HG03064 (cell line): ENCODE measurements around the gene FZR1.
"Not testable (repeated sequence)": the region's sequence is repeated elsewhere in the genome, so short reads cannot be mapped to it uniquely, and the experiment has no call there.

Source experiments
- ATAC-seq: cut with Tn5 transposase; IDR thresholded peaks from one replicate; pipeline ENCODE4 v1.9.1; 2021; ENCODE audit warnings: low read depth; ENCODE audit not compliant: unreplicated experiment

The FZR1 gene

GRCh38 chr19:3494051-3494450 is 12.1 kb upstream of the FZR1 start:
- no peak for ATAC-seq

- no peak for ATAC-seq
Observed at GRCh38 chr19:3494559-3494958, 11.6 kb upstream of the FZR1 start.

DNA sequence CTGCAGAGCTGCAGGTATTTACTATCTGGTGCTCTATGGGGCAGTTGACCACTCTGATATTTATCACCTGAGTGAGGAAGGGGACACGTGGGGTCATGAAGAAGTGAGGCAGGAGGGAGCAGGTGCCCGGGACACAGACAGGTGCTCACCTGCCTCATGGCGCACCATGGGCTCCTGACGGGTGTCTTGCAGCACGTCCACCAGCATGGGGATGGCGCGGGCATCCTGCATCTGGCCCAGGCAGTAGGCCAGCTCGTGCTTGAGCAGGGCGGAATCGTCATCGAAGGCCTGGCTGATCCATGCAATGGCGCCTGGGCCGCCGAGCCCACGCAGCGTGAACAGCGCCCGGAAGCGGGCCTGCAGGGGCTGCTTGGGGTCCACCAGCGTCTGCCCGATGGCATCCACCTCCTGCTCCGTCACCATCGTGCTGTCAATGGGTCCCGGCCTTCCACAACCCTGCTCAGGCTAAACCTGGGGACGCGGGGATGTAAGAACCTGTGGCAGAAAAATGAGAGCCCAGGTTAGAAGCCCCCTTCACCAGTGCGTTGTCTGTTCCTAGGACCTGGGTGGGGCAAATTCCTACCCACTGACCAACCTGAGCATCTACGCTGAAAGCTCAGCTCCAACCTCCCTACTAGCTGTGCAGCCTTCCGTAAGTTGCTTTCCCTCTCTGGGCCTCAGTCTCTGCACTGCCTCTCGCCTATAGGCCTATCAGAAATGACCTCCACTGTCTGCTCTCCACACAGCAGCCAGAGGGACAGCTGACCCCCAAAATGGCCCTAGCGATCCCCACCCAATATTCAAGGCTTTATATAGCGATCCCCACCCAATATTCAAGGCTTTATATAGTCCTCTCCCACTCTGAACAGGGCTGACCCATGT is 9.5 kb upstream of the FZR1 start:
- no peak for ATAC-seq

- no peak for ATAC-seq
Observed at GRCh38 chr19:3497757-3498520, 8.2 kb upstream of the FZR1 start.

GRCh38 chr19:3499738-3500428 is 6.2 kb upstream of the FZR1 start:
- ATAC-seq = no peak

GRCh38 chr19:3500429-3501101 is 5.5 kb upstream of the FZR1 start, which contains the start of gene DOHH:
Gene DOHH, minus strand, starts transcription at chr19:3500674. Its CDS starts 3,860 bp downstream, at chr19:3496814.
- peak; percentile 76 for ATAC-seq

DNA sequence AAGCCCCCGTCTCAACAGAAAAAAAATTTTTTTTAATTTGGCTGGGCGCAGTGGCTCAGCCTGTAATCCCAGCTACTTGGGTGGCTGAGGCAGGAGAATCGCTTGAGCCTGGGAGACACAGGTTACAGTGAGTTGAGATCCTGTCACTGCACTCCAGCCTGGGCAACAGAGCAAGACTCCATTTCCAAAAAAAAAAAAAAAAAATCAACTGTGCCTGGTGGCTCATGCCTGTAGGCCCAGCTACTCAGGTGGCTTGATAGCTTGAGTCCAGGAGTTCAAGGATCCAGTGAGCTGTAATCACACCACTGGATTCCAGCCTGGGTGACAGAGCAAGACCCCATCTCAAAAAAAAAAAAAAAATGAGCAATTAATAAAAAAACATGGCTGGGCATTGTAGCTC is 4.3 kb upstream of the FZR1 start:
- no peak for ATAC-seq

DNA sequence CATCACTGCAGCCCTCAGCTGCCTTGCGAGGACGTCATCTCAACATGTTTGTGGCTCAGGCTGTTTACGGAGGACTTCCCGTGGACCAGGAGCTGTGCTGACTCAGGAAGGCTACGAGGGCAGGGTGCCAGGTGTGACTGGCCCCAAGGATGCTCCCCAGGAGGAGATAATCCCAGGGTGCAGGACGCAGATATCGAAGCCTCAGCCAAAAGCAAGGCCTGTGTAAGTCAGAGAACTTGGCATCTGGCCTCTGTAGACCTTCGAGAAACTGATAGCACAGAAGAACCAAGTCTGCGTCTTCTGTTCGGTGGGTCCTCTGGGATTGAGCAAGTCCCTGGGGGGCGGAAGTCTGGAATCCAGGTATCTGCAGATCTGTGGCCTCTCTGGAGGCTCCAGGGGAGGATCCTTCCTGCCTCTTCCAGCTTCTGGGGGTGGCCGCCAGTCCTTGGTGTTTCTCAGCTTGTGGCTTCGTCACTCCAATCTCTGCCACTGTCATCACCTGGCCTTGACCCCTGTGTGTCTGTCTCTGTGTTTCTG is 3.0 kb upstream of the FZR1 start:
- no peak for ATAC-seq

- ATAC-seq = no peak
Observed at GRCh38 chr19:3504735-3505134, 1.4 kb upstream of the FZR1 start.

- no peak for ATAC-seq
Observed at GRCh38 chr19:3506384-3507340, 551 bp downstream of the FZR1 start.

DNA sequence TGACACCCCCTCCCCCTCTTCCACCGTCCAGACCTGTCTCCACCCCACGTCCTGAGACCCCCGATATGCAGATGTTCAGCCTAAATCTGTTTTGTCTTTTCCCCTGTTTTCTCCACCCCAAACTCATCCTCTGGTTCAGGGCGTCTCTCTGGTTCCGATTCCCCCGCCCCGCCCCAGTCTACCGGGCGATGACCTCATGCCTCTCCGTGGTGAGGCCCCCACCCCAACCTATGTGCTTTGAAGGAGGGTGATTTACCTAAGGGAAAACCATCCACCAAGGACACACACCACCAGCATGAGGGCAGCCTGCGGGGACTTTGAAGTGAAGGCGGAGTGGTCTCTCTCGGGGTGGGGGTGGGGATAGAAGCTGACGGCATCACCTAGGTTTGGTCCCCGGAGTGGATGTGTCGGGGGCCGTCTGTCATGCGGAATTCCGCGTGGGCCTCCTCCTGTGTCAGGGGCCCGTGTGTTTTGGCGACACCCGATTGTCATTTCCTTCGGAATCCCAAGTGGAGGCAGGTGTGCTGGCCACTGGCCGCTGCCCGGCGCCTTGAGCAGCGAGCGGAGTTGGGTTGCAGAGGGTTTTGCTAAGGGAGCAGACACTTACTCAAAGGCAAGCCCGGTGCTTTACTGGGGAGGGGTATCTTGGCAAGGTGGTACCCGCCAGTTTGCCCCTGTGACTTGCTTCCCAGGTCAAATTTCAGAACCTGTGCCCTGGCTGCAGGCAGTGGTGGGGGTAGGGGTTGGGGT is 1.4 kb downstream of the FZR1 start:
- no peak for ATAC-seq

DNA sequence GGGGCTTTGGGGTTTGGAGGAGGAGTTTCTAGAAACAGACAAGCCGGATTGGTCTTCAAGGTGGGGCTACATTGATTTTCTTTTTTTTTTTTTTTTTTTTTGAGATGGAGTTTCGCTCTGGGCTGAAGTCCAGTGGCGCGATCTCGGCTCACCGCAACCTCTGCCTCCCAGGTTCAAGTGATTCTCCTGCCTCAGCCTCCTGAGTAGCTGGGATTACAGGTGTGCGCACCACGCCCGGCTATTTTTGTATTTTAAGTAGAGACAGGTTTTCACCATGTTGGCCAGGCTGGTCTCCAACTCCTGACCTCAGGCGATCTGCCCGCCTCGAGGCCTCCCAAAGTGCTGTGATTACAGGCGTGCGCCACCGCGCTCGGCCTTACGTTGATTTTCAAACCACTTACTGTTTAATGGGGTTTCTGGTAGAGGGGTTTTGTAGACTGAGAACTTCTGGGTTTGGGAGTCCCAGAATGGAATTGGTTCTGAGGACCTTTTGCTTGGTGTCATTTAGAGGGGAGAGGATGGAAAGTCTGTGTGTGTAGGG is 2.1 kb downstream of the FZR1 start:
- not testable (repeated sequence) for ATAC-seq

- ATAC-seq = no peak
Observed at GRCh38 chr19:3508771-3509535, 2.8 kb downstream of the FZR1 start.

DNA sequence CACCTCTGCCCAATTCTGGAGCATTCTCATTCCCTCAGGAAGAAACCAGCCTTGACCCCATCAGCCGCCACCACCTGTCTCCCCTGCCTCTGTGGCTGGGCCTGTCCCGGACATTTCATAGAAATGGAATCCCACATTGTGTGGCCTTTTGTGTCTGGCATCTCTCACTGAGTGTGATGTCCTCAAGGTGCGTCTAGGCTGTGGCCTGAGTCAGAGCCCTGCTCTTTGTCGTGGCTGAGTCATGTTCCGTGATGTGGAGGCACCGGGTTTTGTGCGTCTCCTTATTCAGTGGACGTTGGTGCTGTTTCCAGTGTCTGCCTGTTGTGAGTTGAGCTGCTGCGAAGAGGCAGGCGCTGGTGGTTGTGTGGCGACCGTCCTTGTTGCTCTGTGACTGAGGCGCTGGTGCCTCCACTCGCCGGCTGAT is 3.5 kb downstream of the FZR1 start:
- ATAC-seq = no peak

DNA sequence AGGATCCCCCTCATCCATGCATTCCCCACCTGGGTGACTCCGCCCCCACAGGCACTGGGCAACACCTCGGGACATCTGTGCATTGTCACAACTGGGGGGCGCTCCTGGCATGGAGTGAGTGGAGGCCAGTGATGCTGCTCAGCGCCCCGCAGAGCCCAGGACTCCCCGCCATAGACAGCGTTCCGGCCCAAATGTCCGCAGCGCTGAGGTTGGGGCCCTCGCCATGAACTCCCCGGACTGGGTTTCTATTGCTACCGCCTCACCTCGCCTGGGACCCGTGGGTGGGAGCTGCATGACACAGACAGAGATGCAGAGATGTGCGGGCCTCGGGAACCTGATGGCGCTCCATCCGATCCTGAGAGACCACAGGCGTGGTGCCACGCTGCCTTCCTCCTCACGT is 4.6 kb downstream of the FZR1 start:
- no peak for ATAC-seq

- no peak for ATAC-seq
Observed at GRCh38 chr19:3511506-3512251, 5.6 kb downstream of the FZR1 start.
